Measurements from ENCODE around the gene SLC17A8.

Gene SLC17A8

DNA sequence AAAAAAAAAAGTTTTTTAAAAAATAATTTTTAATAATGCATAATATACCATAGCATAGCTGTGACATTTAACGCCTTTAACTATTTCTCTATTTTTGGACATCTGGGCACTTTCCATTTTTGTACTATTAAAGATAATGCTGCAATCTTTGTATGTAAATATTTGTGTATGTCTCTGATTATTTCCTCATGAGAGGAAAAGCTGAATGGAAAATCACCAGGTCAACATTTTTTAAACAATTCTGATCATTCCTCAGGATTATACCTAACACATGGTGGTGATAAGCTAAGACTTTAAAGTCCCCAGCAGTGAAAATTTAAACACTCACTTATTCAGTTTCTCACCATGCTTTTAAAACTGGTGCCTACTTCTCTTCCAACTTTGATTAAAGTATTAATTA lies 85.5 kb downstream of the SLC17A8 start:
- TF ChIP-seq, protein P1, sequence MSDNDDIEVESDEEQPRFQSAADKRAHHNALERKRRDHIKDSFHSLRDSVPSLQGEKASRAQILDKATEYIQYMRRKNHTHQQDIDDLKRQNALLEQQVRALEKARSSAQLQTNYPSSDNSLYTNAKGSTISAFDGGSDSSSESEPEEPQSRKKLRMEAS (IDR thresholded peaks at IDR 0.05; ENCODE audit: low read depth, low read length), result no peak
- TF ChIP-seq POLR2A (IDR thresholded peaks at IDR 0.05; ENCODE audit: extremely low read depth, insufficient read length), result no peak
- TF ChIP-seq, protein P2, sequence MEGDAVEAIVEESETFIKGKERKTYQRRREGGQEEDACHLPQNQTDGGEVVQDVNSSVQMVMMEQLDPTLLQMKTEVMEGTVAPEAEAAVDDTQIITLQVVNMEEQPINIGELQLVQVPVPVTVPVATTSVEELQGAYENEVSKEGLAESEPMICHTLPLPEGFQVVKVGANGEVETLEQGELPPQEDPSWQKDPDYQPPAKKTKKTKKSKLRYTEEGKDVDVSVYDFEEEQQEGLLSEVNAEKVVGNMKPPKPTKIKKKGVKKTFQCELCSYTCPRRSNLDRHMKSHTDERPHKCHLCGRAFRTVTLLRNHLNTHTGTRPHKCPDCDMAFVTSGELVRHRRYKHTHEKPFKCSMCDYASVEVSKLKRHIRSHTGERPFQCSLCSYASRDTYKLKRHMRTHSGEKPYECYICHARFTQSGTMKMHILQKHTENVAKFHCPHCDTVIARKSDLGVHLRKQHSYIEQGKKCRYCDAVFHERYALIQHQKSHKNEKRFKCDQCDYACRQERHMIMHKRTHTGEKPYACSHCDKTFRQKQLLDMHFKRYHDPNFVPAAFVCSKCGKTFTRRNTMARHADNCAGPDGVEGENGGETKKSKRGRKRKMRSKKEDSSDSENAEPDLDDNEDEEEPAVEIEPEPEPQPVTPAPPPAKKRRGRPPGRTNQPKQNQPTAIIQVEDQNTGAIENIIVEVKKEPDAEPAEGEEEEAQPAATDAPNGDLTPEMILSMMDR (IDR thresholded peaks at IDR 0.05; ENCODE audit: low read depth, low read length), result no peak
- no peak for TF ChIP-seq MYC (IDR thresholded peaks at IDR 0.05; ENCODE audit: low read depth, low read length)
- DNase-seq (ENCODE audit: low read depth), result no peak
- no peak overlapping the region for H3K4me3 ChIP-seq (ENCODE audit: low read depth, low read length)

DNA sequence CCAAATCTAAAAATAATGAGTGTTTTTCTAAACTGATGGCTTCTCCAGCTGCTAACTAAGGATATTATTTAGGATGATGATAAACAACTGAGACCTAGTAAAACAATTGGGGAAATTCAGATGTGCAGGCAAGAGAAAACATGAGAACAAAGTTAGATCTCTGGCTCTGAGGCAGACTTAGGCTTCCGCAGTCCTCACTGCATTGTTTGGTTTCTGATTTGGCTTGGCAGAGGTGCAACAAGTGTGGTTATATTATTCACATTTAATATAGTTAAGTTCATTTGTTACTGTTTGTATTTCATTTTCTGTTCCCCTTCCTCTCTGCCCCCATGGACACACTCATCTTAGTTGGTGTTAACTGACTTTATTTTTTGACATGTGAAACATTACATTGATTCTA lies 86.6 kb downstream of the SLC17A8 start:
- DNase-seq (ENCODE audit: low read depth), result no peak
- TF ChIP-seq MYC (IDR thresholded peaks at IDR 0.05; ENCODE audit: low read depth, low read length), result no peak
- TF ChIP-seq, protein P1 (IDR thresholded peaks at IDR 0.05; ENCODE audit: low read depth, low read length), result no peak
- TF ChIP-seq POLR2A (IDR thresholded peaks at IDR 0.05; ENCODE audit: extremely low read depth, insufficient read length), result no peak
- TF ChIP-seq, protein P2 (IDR thresholded peaks at IDR 0.05; ENCODE audit: low read depth, low read length), result no peak
- H3K4me3 ChIP-seq (ENCODE audit: low read depth, low read length), result no peak overlapping the region

DNA sequence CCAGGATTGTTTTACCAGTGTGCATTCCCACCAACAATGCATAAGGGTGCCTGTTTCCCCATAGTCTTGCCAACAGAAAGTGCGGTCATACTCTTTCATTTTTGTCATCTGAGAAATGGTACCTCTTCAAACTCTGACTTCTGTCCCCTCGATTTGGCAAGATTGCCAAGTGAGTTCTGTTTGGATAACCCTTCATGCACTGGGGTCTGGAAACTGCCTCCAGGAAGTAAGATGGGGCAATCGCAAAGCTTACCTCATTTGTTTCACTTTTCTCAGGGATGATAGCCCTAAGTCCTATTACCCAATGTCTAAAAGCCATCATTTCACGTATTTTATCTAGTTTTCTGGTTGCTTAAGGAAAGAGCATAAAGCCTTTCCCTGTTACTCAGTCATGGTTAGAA lies 88.2 kb downstream of the SLC17A8 start:
- TF ChIP-seq, protein P1 (IDR thresholded peaks at IDR 0.05; ENCODE audit: low read depth, low read length), result no peak
- TF ChIP-seq MYC (IDR thresholded peaks at IDR 0.05; ENCODE audit: low read depth, low read length) (no peak), POLR2A (IDR thresholded peaks at IDR 0.05; ENCODE audit: extremely low read depth, insufficient read length) (no peak)
- no peak overlapping the region for H3K4me3 ChIP-seq (ENCODE audit: low read depth, low read length)
- DNase-seq (ENCODE audit: low read depth), result peak; percentile 11

DNA sequence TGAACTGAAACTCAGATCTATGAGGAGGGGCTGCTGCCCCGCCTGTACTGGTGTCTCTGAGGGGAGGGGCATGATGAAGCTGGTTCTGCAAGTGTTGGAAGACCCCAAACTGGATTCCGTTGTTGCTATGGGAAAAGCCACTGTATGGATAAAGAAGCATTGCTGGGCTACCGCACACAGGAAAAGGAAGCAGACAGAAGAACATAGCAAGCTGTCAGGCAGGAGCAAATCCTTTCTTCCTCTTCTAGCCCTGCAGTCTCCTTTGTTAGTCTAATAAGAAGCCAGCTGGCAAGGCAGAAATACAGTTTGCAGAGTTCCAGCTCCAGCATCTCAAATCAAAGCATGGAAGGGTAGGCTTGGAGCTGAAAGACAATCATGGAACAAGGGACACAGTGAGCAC lies 90.5 kb downstream of the SLC17A8 start:
- DNase-seq (ENCODE audit: low read depth), result no peak
- H3K4me3 ChIP-seq (ENCODE audit: low read depth, low read length), result no peak overlapping the region
- TF ChIP-seq, protein P2 (IDR thresholded peaks at IDR 0.05; ENCODE audit: low read depth, low read length), result no peak
- TF ChIP-seq MYC (IDR thresholded peaks at IDR 0.05; ENCODE audit: low read depth, low read length) (no peak), POLR2A (IDR thresholded peaks at IDR 0.05; ENCODE audit: extremely low read depth, insufficient read length) (no peak)
- TF ChIP-seq, protein P1 (IDR thresholded peaks at IDR 0.05; ENCODE audit: low read depth, low read length), result no peak

DNA sequence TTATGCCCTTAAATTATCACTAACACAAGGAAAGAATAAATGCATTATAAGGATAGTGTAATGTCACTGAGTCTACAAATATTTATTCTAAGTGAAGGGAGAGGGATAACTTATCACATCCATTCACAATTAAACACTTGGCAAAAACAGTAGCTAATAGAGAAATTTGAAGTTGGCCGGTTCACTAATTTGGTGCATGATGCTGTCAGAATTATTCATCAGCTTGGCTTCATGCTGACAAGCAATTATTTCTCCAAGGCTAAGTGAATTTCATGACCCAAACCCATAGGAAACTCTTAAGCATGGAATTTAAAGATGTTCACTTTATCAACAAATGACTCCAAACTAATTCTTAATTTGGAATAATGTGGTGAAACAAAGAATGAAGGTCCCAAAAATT lies 91.8 kb downstream of the SLC17A8 start:
- TF ChIP-seq MYC (IDR thresholded peaks at IDR 0.05; ENCODE audit: low read depth, low read length) (no peak), POLR2A (IDR thresholded peaks at IDR 0.05; ENCODE audit: extremely low read depth, insufficient read length) (no peak)
- TF ChIP-seq, protein P2 (IDR thresholded peaks at IDR 0.05; ENCODE audit: low read depth, low read length), result no peak
- TF ChIP-seq, protein P1 (IDR thresholded peaks at IDR 0.05; ENCODE audit: low read depth, low read length), result no peak
- no peak overlapping the region for H3K4me3 ChIP-seq (ENCODE audit: low read depth, low read length)
- DNase-seq (ENCODE audit: low read depth), result no peak

DNA sequence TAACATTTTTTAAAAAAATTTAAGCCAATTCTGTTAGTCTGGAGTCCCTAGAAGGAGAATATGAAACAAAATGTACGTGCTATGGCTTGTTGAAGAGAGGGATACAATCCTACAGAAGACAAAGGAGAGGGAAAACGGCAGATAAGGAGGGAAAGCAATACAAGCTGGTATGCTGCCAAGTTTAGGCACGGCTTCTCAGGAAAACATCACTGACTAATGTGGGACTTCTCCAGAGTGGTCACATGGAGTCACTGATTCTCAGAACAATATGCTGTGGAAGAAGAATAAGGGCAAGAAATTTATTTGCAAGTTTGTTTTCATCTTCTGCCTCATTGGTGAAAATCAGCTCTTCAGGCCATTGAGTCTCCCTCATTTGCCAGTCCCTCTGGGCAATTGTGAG lies 93.9 kb downstream of the SLC17A8 start:
- no peak for DNase-seq (ENCODE audit: low read depth)
- TF ChIP-seq, protein P2 (IDR thresholded peaks at IDR 0.05; ENCODE audit: low read depth, low read length), result no peak
- TF ChIP-seq MYC (IDR thresholded peaks at IDR 0.05; ENCODE audit: low read depth, low read length) (no peak), POLR2A (IDR thresholded peaks at IDR 0.05; ENCODE audit: extremely low read depth, insufficient read length) (no peak)
- TF ChIP-seq, protein P1 (IDR thresholded peaks at IDR 0.05; ENCODE audit: low read depth, low read length), result no peak
- no peak overlapping the region for H3K4me3 ChIP-seq (ENCODE audit: low read depth, low read length)

Measured in NB4 (cell line).